ENCODE results near the gene GNB1L.
A peak's percentile ranks its signal among the peaks of the same experiment; 100 is the strongest.

- TF ChIP-seq BHLHE40 (IDR thresholded peaks at IDR 0.05; ENCODE audit: low read length) = peak; percentile 67
- no peak for TF ChIP-seq NR2F1 (CRISPR knock-in tag; IDR thresholded peaks at IDR 0.05)
- peak; percentile 69 for TF ChIP-seq CTCF (CRISPR knock-in tag; IDR thresholded peaks at IDR 0.05)
- TF ChIP-seq TEAD3 (CRISPR knock-in tag; optimal IDR thresholded peaks at IDR 0.05; ENCODE audit: borderline replicate concordance) = peak; percentile 89
- peak; percentile 88 for TF ChIP-seq MXI1 (IDR thresholded peaks at IDR 0.05; ENCODE audit: borderline replicate concordance, low read depth, low read length)
- peak; percentile 56; the same call in 1 of the 2 replicates for TF ChIP-seq ZNF337 (CRISPR knock-in tag; IDR thresholded peaks at IDR 0.05; ENCODE audit: borderline replicate concordance, low read depth)
- TF ChIP-seq POLR2AphosphoS5 (IDR thresholded peaks at IDR 0.05; ENCODE audit: low read depth, low read length) = peak; percentile 89
Measured at GRCh38 chr22:19854778-19855503, at the start of gene GNB1L, which contains the start of gene RTL10.

Data from HepG2 (cell line).